NK-92 treated with Interleukin-12 subunit alpha and Interleukin-12 subunit beta, amount 100 ng/mL, for 24 hours (cell line): Measurements from ENCODE around the gene APLF.
A peak's percentile ranks its signal among the peaks of the same experiment; 100 is the strongest.
"Not testable (repeated sequence)": the region's sequence is repeated elsewhere in the genome, so short reads cannot be mapped to it uniquely, and the experiment has no call there.

Experiments used
- DNase-seq: peaks from one replicate; lab custom pipeline; 2025; lab: John Stamatoyannopoulos, UW

Gene APLF

DNA sequence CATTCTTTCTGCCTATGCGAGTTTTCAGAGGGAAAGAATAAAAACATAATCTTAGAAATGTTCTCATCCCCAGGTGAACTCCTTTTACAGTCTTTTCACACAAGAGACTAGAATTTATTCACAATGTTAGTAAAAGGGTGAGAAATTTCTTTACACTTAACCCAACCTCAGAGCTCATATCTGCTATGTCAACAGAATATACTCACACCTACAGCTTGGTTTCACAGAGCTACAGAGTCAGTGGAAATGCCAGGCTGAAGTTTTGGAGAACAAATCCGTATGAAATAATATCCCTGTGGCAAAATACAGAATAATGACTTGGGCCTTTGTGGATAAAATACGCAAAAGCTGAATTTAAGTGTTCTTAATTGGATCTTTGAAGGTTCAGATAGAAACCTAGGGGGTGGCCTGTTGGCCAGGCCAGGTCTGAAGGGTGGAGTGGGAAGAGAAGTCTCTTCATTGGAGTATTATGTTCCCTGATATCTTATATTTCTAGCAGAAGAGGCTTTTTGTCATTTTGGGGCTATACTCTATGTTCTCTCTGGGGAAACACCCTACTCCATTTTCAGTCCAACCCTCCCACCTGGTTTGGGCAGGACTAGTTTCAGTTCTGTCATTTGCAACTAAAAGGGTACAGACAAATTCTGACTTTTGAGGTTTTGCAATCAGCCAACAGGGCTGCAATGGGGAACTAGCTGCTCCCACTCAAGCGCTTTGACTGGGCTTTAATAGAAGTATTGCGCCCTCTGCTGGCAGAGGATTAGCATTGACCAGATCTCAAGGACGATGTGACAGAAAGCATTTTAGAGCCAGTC, 26.0 kb upstream of the APLF start:
- DNase-seq, result peak; percentile 81

GRCh38 chr2:68441994-68442322, 25.4 kb upstream of the APLF start:
- no peak for DNase-seq

- not testable (repeated sequence) for DNase-seq
Observed at GRCh38 chr2:68446425-68446824, 21.0 kb upstream of the APLF start.

- no peak for DNase-seq
Observed at GRCh38 chr2:68447118-68447517, 20.3 kb upstream of the APLF start.

DNA sequence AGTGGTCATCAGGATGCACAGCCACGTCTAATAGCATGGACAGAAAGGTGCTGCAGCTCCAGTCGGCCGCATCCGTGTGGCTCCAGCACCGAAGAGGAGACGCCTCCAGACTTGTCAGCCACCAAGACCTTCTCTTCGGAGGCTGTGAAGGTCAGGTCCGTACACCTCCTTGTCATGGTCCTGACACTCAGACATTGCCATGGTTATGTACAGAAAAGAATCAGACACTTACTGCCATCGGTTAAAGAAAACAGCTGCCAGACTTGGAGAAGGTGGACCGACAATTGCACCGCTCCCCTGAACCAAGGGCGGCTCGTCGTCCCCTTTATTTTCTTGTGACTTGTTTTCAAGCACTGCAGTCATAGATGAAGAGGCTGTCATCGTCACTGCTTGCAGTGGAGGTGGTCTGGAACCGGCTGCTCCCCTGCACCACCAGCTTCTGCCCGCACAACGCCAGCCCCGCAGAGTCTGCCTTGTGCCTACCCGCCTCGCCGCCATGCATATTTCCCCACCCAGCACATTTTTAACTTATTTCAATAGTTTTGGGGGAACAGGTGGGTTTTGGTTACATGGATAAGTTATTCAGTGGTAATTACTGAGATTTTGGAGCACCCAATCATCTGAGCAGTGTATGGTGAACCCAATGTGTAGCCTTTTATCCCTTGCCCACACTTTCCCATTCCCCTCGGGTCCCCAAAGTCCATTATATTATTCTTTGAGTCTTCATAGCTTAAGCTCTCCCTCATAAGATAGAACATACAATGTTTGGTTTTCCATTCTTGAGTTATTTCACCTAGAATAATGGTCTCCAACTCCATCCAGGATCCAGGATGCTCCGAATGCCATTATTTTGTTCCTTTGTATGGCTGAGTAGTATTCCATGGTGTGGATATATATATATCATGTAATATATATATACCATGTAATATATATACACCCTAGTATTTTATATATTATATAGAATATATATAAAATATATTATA, 18.4 kb upstream of the APLF start:
- no peak for DNase-seq

DNA sequence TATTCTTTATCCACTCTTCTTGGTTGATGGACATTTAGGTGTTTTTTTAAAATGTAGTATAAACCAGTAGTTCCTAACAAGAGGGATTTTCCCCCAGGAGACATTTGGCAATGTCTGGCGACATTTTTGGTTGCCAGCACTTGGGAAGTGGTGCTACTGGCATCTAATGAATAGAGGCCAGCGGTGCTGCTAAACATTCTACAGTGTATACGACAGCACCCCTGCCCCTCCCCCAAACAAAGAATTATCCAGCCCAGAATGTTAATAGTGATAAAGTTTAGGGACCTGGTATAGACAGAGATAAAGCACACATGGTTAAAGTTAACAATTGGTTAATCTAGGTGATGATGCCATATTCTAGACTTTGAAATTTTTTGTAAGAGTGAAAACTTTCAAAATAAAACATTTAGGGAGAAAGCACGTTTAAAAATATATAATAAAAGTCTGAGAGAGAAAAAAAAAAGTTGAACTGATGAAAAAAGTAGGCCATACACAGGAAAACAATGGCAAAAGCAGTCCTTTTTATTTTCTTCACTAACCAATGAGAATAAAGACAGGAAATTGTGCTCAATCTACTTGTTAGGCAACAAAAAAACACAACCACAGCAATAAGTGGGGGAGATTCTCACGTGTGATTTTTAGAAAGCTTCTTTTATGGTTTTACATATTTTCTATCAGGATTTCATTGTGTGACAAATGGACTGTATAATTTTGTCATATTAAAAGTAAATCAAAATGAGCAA, 15.1 kb upstream of the APLF start:
- DNase-seq, result no peak

DNA sequence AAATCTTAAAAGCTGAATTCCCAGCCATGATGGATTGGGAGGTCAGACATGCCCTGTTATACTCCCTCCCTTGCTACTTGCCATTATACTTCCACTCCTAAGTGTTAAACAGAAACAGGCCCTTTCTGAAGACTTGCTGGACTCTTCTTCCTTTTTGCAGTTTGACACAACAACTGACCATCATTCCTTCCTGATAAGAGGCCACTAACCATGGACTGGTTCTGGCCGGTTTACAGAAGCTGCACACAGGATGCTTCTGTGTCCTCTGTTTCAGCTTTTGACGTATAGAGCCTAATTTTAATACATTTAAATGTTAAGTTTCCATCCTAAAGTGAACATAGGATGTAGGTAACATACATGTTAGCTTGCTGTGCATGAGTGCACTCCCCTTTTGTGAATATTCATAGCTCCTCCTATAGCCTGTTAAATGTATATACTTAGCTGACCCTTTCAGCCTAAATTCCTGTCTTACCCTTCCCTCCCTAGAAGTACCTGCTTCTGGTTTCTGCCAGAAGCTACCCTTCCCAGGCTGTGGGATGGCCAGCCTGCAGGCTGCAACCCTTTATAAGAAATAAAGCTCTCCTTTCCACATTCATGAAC, 13.5 kb upstream of the APLF start:
- DNase-seq, result no peak

GRCh38 chr2:68454719-68455118, 12.7 kb upstream of the APLF start:
- no peak for DNase-seq

GRCh38 chr2:68456198-68456597, 11.2 kb upstream of the APLF start:
- no peak for DNase-seq

DNA sequence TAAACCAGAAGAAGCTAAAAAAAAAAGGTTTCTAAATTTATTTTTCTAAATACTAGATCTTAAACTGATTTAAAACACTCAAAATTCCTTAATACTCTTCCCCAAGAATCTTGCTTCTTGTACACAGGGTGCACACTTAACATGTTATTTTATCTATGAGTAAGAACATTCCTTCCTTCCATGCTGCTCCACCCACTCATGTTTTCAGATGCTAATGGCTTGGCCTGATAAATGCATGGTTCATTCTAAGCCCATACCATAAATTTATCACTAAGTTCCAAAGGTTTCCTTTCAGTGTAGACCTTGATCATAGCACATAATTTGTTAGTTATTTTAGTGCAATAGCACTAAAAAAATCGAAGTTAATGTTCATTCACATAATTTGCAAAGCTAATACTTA, 8.4 kb upstream of the APLF start:
- no peak for DNase-seq

DNA sequence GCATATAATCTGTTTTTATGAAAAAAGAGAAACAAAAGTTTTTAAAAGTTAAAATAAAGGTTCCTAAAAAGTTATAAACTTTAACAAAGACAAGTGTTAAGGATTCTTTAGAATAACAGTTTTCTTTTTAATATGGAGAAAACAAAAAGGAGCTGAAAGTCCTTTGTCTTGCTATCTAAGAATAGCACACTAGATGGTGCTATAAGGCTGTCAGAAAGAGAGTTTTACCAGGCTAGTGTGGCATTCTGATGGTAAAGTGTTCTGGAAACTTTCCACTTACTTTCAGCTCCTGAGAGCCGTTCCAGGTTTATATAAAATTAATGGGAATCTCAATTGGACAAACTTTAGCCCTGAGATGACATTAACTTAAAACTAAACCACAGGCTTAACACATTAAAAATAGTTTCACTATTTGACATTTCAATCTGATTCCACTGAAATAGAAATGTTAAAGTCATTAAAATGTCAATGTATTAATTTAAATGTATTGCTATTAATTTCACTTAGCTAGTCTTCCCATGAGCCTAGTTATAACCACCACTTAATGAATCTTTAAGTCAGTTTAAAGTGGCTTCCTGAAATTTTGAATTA, 4.0 kb upstream of the APLF start:
- no peak for DNase-seq

- no peak for DNase-seq
Observed at GRCh38 chr2:68464651-68465050, 2.7 kb upstream of the APLF start.

- peak; percentile 38 for DNase-seq
Observed at GRCh38 chr2:68465081-68465916, 2.1 kb upstream of the APLF start.

GRCh38 chr2:68466361-68466777, 1.0 kb upstream of the APLF start:
- DNase-seq, result no peak

DNA sequence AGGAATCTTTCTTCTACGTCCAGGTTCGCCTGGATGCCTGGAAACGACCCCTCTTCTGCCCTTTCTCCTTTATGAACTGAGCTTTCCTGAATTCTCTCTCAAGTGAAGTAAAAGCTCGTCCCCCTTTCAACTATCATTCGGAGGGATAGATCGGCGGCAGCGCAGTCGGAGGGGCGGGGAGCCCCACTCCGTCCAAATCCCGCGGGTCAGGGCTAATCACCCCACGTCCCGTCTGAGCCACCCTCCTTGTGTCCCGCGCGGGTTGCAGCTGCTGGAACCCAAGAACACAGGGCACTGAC, 658 bp upstream of the APLF start:
- no peak for DNase-seq

DNA sequence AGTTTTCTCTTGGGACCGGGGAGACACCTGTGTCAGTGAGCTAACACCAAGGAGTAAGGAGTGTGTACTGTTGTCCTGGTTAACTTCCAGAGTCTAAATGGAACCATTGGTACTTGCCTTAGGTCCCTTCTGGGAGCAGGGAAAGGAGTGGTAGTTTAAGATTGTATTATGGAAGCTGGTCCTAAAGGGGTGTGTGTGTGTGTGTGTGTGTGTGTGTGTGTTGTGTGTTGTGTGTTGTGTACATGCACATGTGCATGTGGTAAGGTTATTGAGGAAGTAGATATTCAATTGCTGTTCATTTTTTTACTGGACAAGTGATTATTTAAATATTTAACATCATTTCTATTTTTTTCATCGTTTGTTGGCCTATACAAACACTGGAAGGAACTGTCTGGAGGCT, 1.4 kb downstream of the APLF start:
- no peak for DNase-seq

GRCh38 chr2:68469935-68470334, 2.5 kb downstream of the APLF start:
- DNase-seq, result no peak

DNA sequence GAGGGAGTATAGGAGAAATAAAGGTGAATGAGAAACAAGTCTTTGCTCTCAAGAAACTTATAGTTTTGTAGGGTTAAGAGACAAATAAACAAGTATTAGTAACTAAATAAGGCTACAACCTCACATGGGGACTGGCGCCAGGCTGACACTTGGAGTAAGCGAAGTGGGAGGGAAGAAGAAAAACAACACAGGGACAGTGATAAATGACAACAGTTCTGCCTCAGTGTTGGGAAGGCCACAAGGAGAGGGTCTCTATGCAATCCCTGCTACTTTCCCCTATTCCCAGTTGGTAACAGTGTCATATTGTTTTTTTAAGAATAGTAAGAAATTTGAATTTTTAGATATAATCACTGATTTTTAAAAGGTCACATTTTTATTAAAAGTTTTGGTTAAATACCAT, 4.0 kb downstream of the APLF start:
- no peak for DNase-seq

GRCh38 chr2:68472796-68473414, 5.5 kb downstream of the APLF start:
- no peak for DNase-seq

DNA sequence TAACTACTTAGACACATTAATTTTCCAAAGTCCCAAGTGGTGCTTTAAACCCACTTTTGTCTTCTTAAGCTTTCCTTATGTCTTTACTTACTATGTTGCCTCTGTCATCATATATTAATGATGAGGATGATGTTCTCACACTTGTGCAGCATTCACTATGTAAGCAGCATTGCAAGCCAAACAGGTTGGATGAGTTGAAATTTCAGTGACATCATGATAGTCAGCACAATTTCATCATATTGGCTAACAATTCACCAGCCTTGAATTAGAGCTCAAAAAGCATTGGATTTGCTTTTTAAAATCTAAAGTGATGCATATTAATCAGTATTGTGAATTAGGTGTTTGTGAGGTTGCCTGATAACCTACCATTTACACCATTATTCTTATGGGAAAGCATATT, 7.7 kb downstream of the APLF start:
- no peak for DNase-seq

GRCh38 chr2:68475576-68475975, 8.2 kb downstream of the APLF start:
- no peak for DNase-seq
